ENCODE measurements around the gene TEC. TPM values are rescaled to one million over a fixed set of nuclear protein-coding genes. Genes with fewer than 3 reads are reported as not detected.

Gene TEC
- total and polyA plus RNA-seq, 9 of the 15 experiments (the other 6 are each of a cell fraction or from before 2014, with no cell fraction given) = 5.3 to 14.7 (median 8.8) TPM

GRCh38 chr4:48212165-48212564, 57.5 kb downstream of the TEC start (continued):
- no peak for TF ChIP-seq ZNF518B (CRISPR knock-in tag; IDR thresholded peaks at IDR 0.05)
- no peak; the same call in 1 of the 2 replicates for TF ChIP-seq CBX1 (IDR thresholded peaks at IDR 0.05; ENCODE audit: low read depth)
- TF ChIP-seq HINFP (tag; conservative IDR thresholded peaks at IDR 0.05; ENCODE audit: low read depth) = no peak
- no peak for TF ChIP-seq MCM5 (IDR thresholded peaks at IDR 0.05; ENCODE audit: low read depth)
- TF ChIP-seq SMARCA4 (IDR thresholded peaks at IDR 0.05) = peak; percentile 73
- TF ChIP-seq REST (IDR thresholded peaks at IDR 0.05; ENCODE audit: borderline replicate concordance) = no peak
- no peak for TF ChIP-seq REST (CRISPR knock-in tag; IDR thresholded peaks at IDR 0.05; ENCODE audit: low read depth)
- no peak for TF ChIP-seq ZSCAN32 (CRISPR knock-in tag; IDR thresholded peaks at IDR 0.05)
- no peak for TF ChIP-seq ZKSCAN3 (CRISPR knock-in tag; IDR thresholded peaks at IDR 0.05)
- TF ChIP-seq TEAD4 (IDR thresholded peaks at IDR 0.05; ENCODE audit: low read length) = peak; percentile 72; the same call in 1 of the 2 replicates
- TF ChIP-seq TEAD4 (CRISPR knock-in tag; IDR thresholded peaks at IDR 0.05; ENCODE audit: borderline replicate concordance) = no peak
- TF ChIP-seq SETDB1 (IDR thresholded peaks at IDR 0.05; ENCODE audit: low read length) = no peak
- TF ChIP-seq NR0B1 (IDR thresholded peaks at IDR 0.05; ENCODE audit: partially characterized antibody) = no peak
- TF ChIP-seq BCOR (IDR thresholded peaks at IDR 0.05) = no peak
- no peak for TF ChIP-seq PTRF (tag; IDR thresholded peaks at IDR 0.05)
- TF ChIP-seq BRD9 (IDR thresholded peaks at IDR 0.05; ENCODE audit: low read depth, partially characterized antibody) = no peak

Data from K562 (cell line).